ENCODE data around the gene SLC17A7.

Gene SLC17A7

GRCh38 chr19:49403404-49404187 is 37.7 kb downstream of the SLC17A7 start:
- no peak for DNase-seq

GRCh38 chr19:49400029-49400428 is 41.3 kb downstream of the SLC17A7 start:
- no peak for DNase-seq

GRCh38 chr19:49398931-49399330 is 42.4 kb downstream of the SLC17A7 start:
- no peak for DNase-seq

- DNase-seq, result no peak
These were observed 43.2 kb downstream of the SLC17A7 start for GRCh38 chr19:49398001-49398615.

GRCh38 chr19:49396738-49397505 is 44.4 kb downstream of the SLC17A7 start:
- no peak for DNase-seq

GRCh38 chr19:49395581-49396407 is 45.5 kb downstream of the SLC17A7 start:
- no peak for DNase-seq

- no peak for DNase-seq
These were observed 47.4 kb downstream of the SLC17A7 start for GRCh38 chr19:49393881-49394280.

GRCh38 chr19:49391581-49392399 is 49.5 kb downstream of the SLC17A7 start:
- peak; percentile 84 for DNase-seq

- DNase-seq, result no peak
These were observed 50.4 kb downstream of the SLC17A7 start for GRCh38 chr19:49390929-49391359.

GRCh38 chr19:49390131-49390928 is 51.0 kb downstream of the SLC17A7 start:
- no peak for DNase-seq

GRCh38 chr19:49389406-49389805 is 51.9 kb downstream of the SLC17A7 start:
- no peak for DNase-seq

- peak; percentile 93 for DNase-seq
These were observed 53.4 kb downstream of the SLC17A7 start, which contains the start of gene KASH5 for GRCh38 chr19:49387936-49388372. KASH5 (plus strand) TSS chr19:49388249; CDS start chr19:49390884, 2,635 bp downstream.

- no peak for DNase-seq
These were observed 57.7 kb downstream of the SLC17A7 start for GRCh38 chr19:49383599-49383998.

- DNase-seq, result no peak
These were observed 58.7 kb downstream of the SLC17A7 start for GRCh38 chr19:49382639-49383038.

- no peak for DNase-seq
These were observed 60.9 kb downstream of the SLC17A7 start for GRCh38 chr19:49380391-49380790.

Data from activated CD8-positive, alpha-beta memory T cell treated with anti-CD3 and anti-CD28 coated beads, Interleukin-2, amount 50 U/mL, for 48 hours (primary cell).